SK-N-MC (cell line): Measurements from ENCODE around the gene NAA10.

Experiments used
- EZH2 ChIP-seq: fragments of 200-600 bp; sonication (generic); IDR thresholded peaks from one replicate; pipeline ENCODE4 v1.6.1; 2017; ENCODE audit warnings: antibody characterized with exemption
- FOXP2 ChIP-seq: optimal IDR thresholded peaks from 2 replicates; pipeline ENCODE3; 2011; ENCODE audit warnings: mild to moderate bottlenecking, moderate library complexity; ENCODE audit not compliant: insufficient read depth; ENCODE audit errors: extremely low read length, control extremely low read depth
- POLR2AphosphoS5 ChIP-seq: IDR thresholded peaks from 2 replicates; pipeline ENCODE4 v1.6.1; 2012; ENCODE audit warnings: mild to moderate bottlenecking, low read depth, low read length, borderline replicate concordance

DNA sequence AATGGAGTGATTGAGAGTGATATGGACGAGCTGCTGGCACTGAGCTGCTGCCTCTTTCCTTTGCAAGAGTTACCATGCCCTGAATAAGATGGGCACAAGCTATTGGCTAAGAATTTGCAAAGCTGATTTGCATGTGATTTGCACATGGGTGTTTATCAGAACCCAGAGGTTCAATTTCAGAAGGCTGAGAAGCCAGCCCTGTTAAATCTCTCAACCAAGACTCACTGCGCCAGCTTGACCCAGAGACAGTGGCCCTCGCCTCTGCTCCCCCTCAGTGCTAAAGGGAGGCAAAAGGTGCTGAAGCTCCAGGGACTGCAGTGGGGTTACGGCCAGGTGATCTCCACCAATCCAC, 9.5 kb downstream of the NAA10 start:
- no peak for TF ChIP-seq POLR2AphosphoS5
- no peak for TF ChIP-seq EZH2
- no peak for TF ChIP-seq FOXP2
